H1 (cell line): ENCODE results near the gene SLC25A51. TPM values are rescaled to one million over a fixed set of nuclear protein-coding genes. Genes with fewer than 3 reads are reported as not detected.

Experiments
- CTCF ChIA-PET: fragments of 300-600 bp; sonication (Branson Sonifier 250); formaldehyde crosslinking; loops from one replicate; lab custom pipeline; 2021; ENCODE audit not compliant: partially characterized antibody; lab: Charles Lee
- POLR2A ChIA-PET: fragments of 300-600 bp; sonication (Branson Sonifier 250); formaldehyde crosslinking; loops from one replicate; lab custom pipeline; 2021; ENCODE audit warnings: inconsistent platforms; ENCODE audit not compliant: partially characterized antibody; lab: Charles Lee
- DNase-seq, 2 experiments: peaks; one replicate each; pipeline versions ENCODE4 v3.0.0 to v3.0.0-alpha.2; 2010 to 2022; ENCODE audit warnings: low spot score in 2 of 2, low read depth in 1 of 2, mixed read lengths in 1 of 2
- FAIRE-seq: peaks from 2 replicates; lab custom pipeline; 2011; peaks lifted over from hg19 to GRCh38; lab: Jason Lieb, UNC
- H2AFZ ChIP-seq: 2 replicates; pipeline ENCODE4 v1.8.1; 2012; ENCODE audit warnings: low read length, inconsistent platforms
- H2AK5ac ChIP-seq: 2 replicates; pipeline ENCODE4 v1.6.1; 2013; ENCODE audit warnings: low read depth, low read length
- H2BK120ac ChIP-seq: replicated peaks from 2 replicates; pipeline ENCODE3; 2013; ENCODE audit warnings: low read depth, low read length, inconsistent platforms
- H2BK12ac ChIP-seq: 2 replicates; pipeline ENCODE4 v1.6.1; 2013; ENCODE audit warnings: low read depth, low read length
- H2BK15ac ChIP-seq: 2 replicates; pipeline ENCODE4 v1.6.1; 2013; ENCODE audit warnings: low read length
- H2BK20ac ChIP-seq: 2 replicates; pipeline ENCODE4 v1.6.1; 2013; ENCODE audit warnings: low read length
- H2BK5ac ChIP-seq: 2 replicates; pipeline ENCODE4 v1.6.1; 2013; ENCODE audit warnings: low read depth, low read length
- H3K14ac ChIP-seq: 2 replicates; pipeline ENCODE4 v1.6.1; 2013; ENCODE audit warnings: inconsistent platforms; ENCODE audit not compliant: insufficient read length
- H3K18ac ChIP-seq: 2 replicates; pipeline ENCODE4 v1.6.1; 2013; ENCODE audit warnings: low read length; ENCODE audit errors: extremely low read depth
- H3K23ac ChIP-seq: 2 replicates; pipeline ENCODE4 v1.6.1; 2013; ENCODE audit warnings: inconsistent platforms; ENCODE audit not compliant: insufficient read length
- H3K23me2 ChIP-seq: 2 replicates; pipeline ENCODE4 v1.6.1; 2013; ENCODE audit warnings: low read depth, low read length
- H3K27ac ChIP-seq: 2 replicates; pipeline ENCODE4 v1.6.1; 2011; ENCODE audit warnings: low read depth, low read length, inconsistent platforms
- H3K27me3 ChIP-seq, 4 experiments: replicated peaks in 1 of 4; 1 replicate in 1 of 4; 2 replicates in 3 of 4; pipeline versions ENCODE4 v1.6.1 to v1.8.1; 2011 to 2013; ENCODE audit warnings: low read length in 3 of 4, mild to moderate bottlenecking in 3 of 4, inconsistent platforms in 2 of 4, mixed read lengths in 2 of 4, moderate library complexity in 1 of 4; ENCODE audit not compliant: control insufficient read depth in 3 of 4, insufficient read depth in 3 of 4; ENCODE audit errors: extremely low read depth in 1 of 4
- H3K36me3 ChIP-seq, 4 experiments: 2 replicates each; pipeline versions ENCODE4 v1.6.1 to v1.8.1; 2011 to 2013; ENCODE audit warnings: mild to moderate bottlenecking in 4 of 4, low read length in 3 of 4, moderate library complexity in 2 of 4, control low read depth in 1 of 4, inconsistent platforms in 1 of 4; ENCODE audit not compliant: insufficient read depth in 4 of 4, control insufficient read depth in 2 of 4
- H3K4ac ChIP-seq: replicated peaks from 2 replicates; pipeline ENCODE3; 2013; ENCODE audit warnings: low read length, low read depth, mixed read lengths, inconsistent platforms; ENCODE audit not compliant: insufficient read length
- H3K4me1 ChIP-seq, 4 experiments: replicated peaks in 1 of 4; 1 replicate in 1 of 4; 2 replicates in 3 of 4; pipeline versions ENCODE4 v1.6.1 to v1.8.1; 2011 to 2013; ENCODE audit warnings: low read length in 3 of 4, inconsistent platforms in 2 of 4, mixed read lengths in 1 of 4; ENCODE audit not compliant: insufficient read depth in 4 of 4, control insufficient read depth in 3 of 4
- H3K4me2 ChIP-seq, 2 experiments: 2 replicates each; pipeline versions ENCODE4 v1.6.1 to v1.8.1; 2011 to 2013; ENCODE audit warnings: low read depth in 2 of 2, low read length in 2 of 2, control low read depth in 1 of 2, inconsistent platforms in 1 of 2, mild to moderate bottlenecking in 1 of 2; ENCODE audit not compliant: insufficient read depth in 1 of 2
- H3K4me3 ChIP-seq, 4 experiments: fragments of 200-600, 300-600 bp in 1 of 4; sonication (generic), shearing (Covaris generic), sonication (Bioruptor Twin) in 1 of 4; 2 replicates each; pipeline versions ENCODE4 v1.5.1 to v1.8.1; 2011 to 2016; ENCODE audit warnings: low read length in 4 of 4, low read depth in 3 of 4, control low read depth in 2 of 4, inconsistent platforms in 2 of 4, mild to moderate bottlenecking in 2 of 4, mixed read lengths in 1 of 4, moderate library complexity in 1 of 4; ENCODE audit not compliant: insufficient read depth in 2 of 4; ENCODE audit errors: extremely low read depth in 1 of 4
- H3K56ac ChIP-seq: replicated peaks from 2 replicates; pipeline ENCODE3; 2013; ENCODE audit warnings: low read depth, mild to moderate bottlenecking, mixed read lengths, low read length, inconsistent platforms; ENCODE audit not compliant: insufficient read length
- H3K79me1 ChIP-seq: 2 replicates; pipeline ENCODE4 v1.6.1; 2013; ENCODE audit warnings: low read depth, low read length, control low read depth
- H3K79me2 ChIP-seq, 2 experiments: 2 replicates each; pipeline versions ENCODE4 v1.6.1 to v1.8.1; 2012 to 2013; ENCODE audit warnings: low read length in 2 of 2, mild to moderate bottlenecking in 2 of 2, inconsistent platforms in 1 of 2; ENCODE audit not compliant: insufficient read depth in 2 of 2, control insufficient read depth in 1 of 2
- H3K9ac ChIP-seq, 4 experiments: replicated peaks in 1 of 4; 1 replicate in 1 of 4; 2 replicates in 3 of 4; pipeline versions ENCODE4 v1.6.1 to v1.8.1; 2011 to 2013; ENCODE audit warnings: low read depth in 3 of 4, low read length in 3 of 4, control low read depth in 2 of 4, mild to moderate bottlenecking in 2 of 4, moderate library complexity in 2 of 4, inconsistent platforms in 1 of 4; ENCODE audit errors: extremely low read depth in 1 of 4
- H3K9me3 ChIP-seq, 2 experiments: 2 replicates each; pipeline versions ENCODE4 v1.6.1 to v1.8.1; 2012 to 2013; ENCODE audit warnings: mild to moderate bottlenecking in 2 of 2, moderate library complexity in 2 of 2, control low read depth in 1 of 2, inconsistent platforms in 1 of 2, low read depth in 1 of 2, low read length in 1 of 2, mixed read lengths in 1 of 2; ENCODE audit not compliant: insufficient read depth in 2 of 2
- H4K20me1 ChIP-seq, 2 experiments: replicated peaks in 1 of 2; 2 replicates each; pipeline versions ENCODE3 to v1.8.1; 2011 to 2013; ENCODE audit warnings: inconsistent platforms in 2 of 2, low read length in 2 of 2, mild to moderate bottlenecking in 1 of 2; ENCODE audit not compliant: insufficient read depth in 2 of 2, control insufficient read depth in 1 of 2
- H4K5ac ChIP-seq: 2 replicates; pipeline ENCODE4 v1.6.1; 2013; ENCODE audit warnings: low read length, low read depth, mixed read lengths, inconsistent platforms; ENCODE audit not compliant: insufficient read length
- H4K8ac ChIP-seq: 2 replicates; pipeline ENCODE4 v1.8.0; 2013; ENCODE audit warnings: mild to moderate bottlenecking, moderate library complexity, low read length, inconsistent platforms; ENCODE audit not compliant: insufficient read depth; ENCODE audit errors: extremely low read depth
- H4K91ac ChIP-seq: replicated peaks from 2 replicates; pipeline ENCODE3; 2013; ENCODE audit warnings: low read length, mixed read lengths, inconsistent platforms; ENCODE audit not compliant: insufficient read length
- CBX8 ChIP-seq: fragments of 300-800, 300-1000 bp; sonication (generic); IDR thresholded peaks from 2 replicates; pipeline ENCODE4 v1.7.1; 2016; ENCODE audit warnings: low read depth, low read length, borderline replicate concordance
- GTF2F1 ChIP-seq: IDR thresholded peaks from 2 replicates; pipeline ENCODE4 v1.6.1; 2012; ENCODE audit warnings: low read depth, low read length, improper control_type of control experiment, borderline replicate concordance
- SAP30 ChIP-seq: fragments of 300-600 bp; sonication (generic); IDR thresholded peaks from 2 replicates; pipeline ENCODE4 v1.7.1; 2012; ENCODE audit warnings: low read length, moderate library complexity, mild to moderate bottlenecking, inconsistent platforms; ENCODE audit not compliant: insufficient read depth, insufficient replicate concordance
- SP4 ChIP-seq: IDR thresholded peaks from 2 replicates; pipeline ENCODE4 v1.6.1; 2012; ENCODE audit warnings: low read length, inconsistent platforms
- TAF7 ChIP-seq: optimal IDR thresholded peaks from 2 replicates; pipeline ENCODE3; 2011; ENCODE audit warnings: low read depth, mild to moderate bottlenecking, inconsistent platforms, low read length, moderate library complexity, borderline replicate concordance
- whole genome bisulfite sequencing, 2 experiments: shearing (Covaris generic) in 1 of 2; methylation state at CpG; one replicate each; pipeline versions ENCODE4 v1.1.6 to v1.1.7; 2013 to 2015; ENCODE audit warnings: low lambda C conversion rate in 2 of 2, mixed read lengths in 2 of 2, inconsistent platforms in 1 of 2, low coverage in 1 of 2, missing lambda C conversion rate in 1 of 2; ENCODE audit not compliant: insufficient replicate concordance in 2 of 2, insufficient coverage in 1 of 2, insufficient read length in 1 of 2; ENCODE audit errors: extremely low coverage in 1 of 2, missing lambda C conversion rate in 1 of 2; 5-methylcytosine and 5-hydroxymethylcytosine counted together
- polyA plus RNA-seq, 7 experiments: library from polyadenylated mRNA; depleted of rRNA in 3 of 7; stranded (reverse) in 5 of 7; unstranded in 2 of 7; fragments of >200 nt in 5 of 7; fragments of 200-250 nt in 2 of 7; gene quantifications; 1 replicate in 5 of 7; 2 replicates in 1 of 7; 4 replicates in 1 of 7; pipeline versions ENCODE4 v1.2.1 to v1.2.3, GENCODE V29; 2011 to 2013; ENCODE audit warnings: missing spikeins in 2 of 7, mixed read lengths in 2 of 7
- total RNA-seq: library from RNA; stranded (reverse); fragmentation: NEBNext Ultra II Directional; extraction: Animal tissue kit (Norgen Biotek cat#: 25700); gene quantifications from 2 replicates; pipeline ENCODE4 v1.2.1, GENCODE V29; 2021
- TF ChIP-seq, protein P1 (sequence below): IDR thresholded peaks from 2 replicates; pipeline ENCODE4 v1.6.1; 2011; ENCODE audit warnings: low read length, improper control_type of control experiment

SLC25A51 gene
- total and polyA plus RNA-seq, 2 of the 8 experiments (the other 6 are each of a cell fraction or from before 2014, with no cell fraction given): 8.0 to 14.5 TPM

DNA sequence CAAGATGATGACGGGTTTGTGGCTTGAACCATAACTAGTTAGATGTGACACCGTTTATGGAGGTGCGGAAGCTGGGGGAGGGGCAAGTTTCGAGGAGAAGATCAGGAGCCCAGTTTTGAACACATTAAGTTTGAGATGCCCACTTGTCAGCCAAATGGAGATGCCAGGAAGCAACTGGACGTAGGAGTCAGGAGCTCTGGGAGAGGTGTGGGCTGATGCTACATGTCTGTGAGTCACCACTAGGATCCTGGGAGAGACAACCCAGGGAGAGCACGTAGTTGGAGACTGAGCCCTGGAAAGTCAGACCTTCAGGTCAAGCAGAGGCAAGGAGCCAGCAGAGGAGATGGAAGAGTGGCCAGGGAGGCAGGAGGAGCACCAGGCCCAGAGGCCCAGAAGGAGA, 48.8 kb upstream of the SLC25A51 start:
- Histone ChIP-seq H3K4me2 (no peak overlapping the region), H3K27ac (no peak overlapping the region), H3K36me3 (peaks cover 0 to 20% (median 0%) of the 10 kb centered on the region in 4 experiments; a peak in 4 of 8 replicates), H4K5ac (no peak overlapping the region), H3K18ac (no peak overlapping the region), H4K8ac (no peak overlapping the region), H2AK5ac (0 out of 2 replicates have a peak overlapping the region, but pooled peaks have one; percentile 39), H3K23me2 (no peaks in the 10 kb centered on the region), H3K4me1 (no peaks in the 10 kb centered on the region), H2AFZ (no peak overlapping the region), H3K4me3 (no peak overlapping the region), H2BK20ac (no peak overlapping the region), H3K27me3 (no peaks in the 10 kb centered on the region), H3K23ac (no peak overlapping the region)
- no peak for DNase-seq
- CTCF ChIA-PET: interaction anchor here (1.0 to 3.4 kb wide), 2 partner anchors 10 to 37 kb away, joined by 3 to 13 read pairs; no protein-coding TSS in a partner anchor
- TF ChIP-seq GTF2F1 (no peak), CBX8 (no peak), TAF7 (no peak), SP4 (no peak), SAP30 (no peak)
- TF ChIP-seq, protein P1, sequence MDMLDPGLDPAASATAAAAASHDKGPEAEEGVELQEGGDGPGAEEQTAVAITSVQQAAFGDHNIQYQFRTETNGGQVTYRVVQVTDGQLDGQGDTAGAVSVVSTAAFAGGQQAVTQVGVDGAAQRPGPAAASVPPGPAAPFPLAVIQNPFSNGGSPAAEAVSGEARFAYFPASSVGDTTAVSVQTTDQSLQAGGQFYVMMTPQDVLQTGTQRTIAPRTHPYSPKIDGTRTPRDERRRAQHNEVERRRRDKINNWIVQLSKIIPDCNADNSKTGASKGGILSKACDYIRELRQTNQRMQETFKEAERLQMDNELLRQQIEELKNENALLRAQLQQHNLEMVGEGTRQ: no peak
- TF ChIP-seq, all 59 proteins: peak for 0
- Histone ChIP-seq H4K20me1 (peaks cover 0 to 6% of the 10 kb centered on the region in 2 experiments), H3K56ac (no peak overlapping the region), H2BK5ac (no peak overlapping the region), H3K9ac (no peak overlapping the region), H2BK15ac (no peak overlapping the region), H2BK120ac (no peak overlapping the region), H2BK12ac (no peak overlapping the region), H4K91ac (no peak overlapping the region), H3K14ac (no peak overlapping the region), H3K79me1 (no peaks in the 10 kb centered on the region; the same call in 1 of the 2 replicates), H3K79me2 (no peaks in the 10 kb centered on the region), H3K4ac (no peak overlapping the region), H3K9me3 (no peaks in the 10 kb centered on the region)
- POLR2A ChIA-PET: no interaction called here
- WGBS, 2 experiments: 96% methylated on average over 6 of the region's 6 CpGs; no CpG with 5 or more reads in 1 of the 2 experiments
- no peak for FAIRE-seq
